WTC11 (cell line): Measurements from ENCODE around the gene STK17B.

ENCODE experiments used
- CTCF ChIP-seq: fragments of 200-600 bp; IDR thresholded peaks from 2 replicates; pipeline ENCODE4 v1.8.0; 2022; ENCODE audit warnings: antibody characterized with exemption
- EMX1 ChIP-seq: fragments of 250-450 bp; sonication (Bioruptor Pico); IDR thresholded peaks from 2 replicates; pipeline ENCODE4 v1.8.0; 2021; ENCODE audit warnings: mild to moderate bottlenecking
- ESRRA ChIP-seq: sonication (generic); formaldehyde crosslinking; IDR thresholded peaks from 2 replicates; pipeline ENCODE4 v1.8.1; 2022; ENCODE audit warnings: mild to moderate bottlenecking, missing genetic modification reagents, borderline replicate concordance
- RELA ChIP-seq: sonication (generic); formaldehyde crosslinking; IDR thresholded peaks from 2 replicates; pipeline ENCODE4 v1.8.1; 2022; ENCODE audit warnings: missing genetic modification reagents, mild to moderate bottlenecking, borderline replicate concordance

GRCh38 chr2:196131949-196132925 is 39.1 kb downstream of the STK17B start:
- no peak for TF ChIP-seq ESRRA (CRISPR knock-in tag)
- TF ChIP-seq CTCF: no peak
- no peak for TF ChIP-seq EMX1
- TF ChIP-seq RELA (CRISPR knock-in tag): no peak
